ENCODE data around the gene ULBP1.
"Not testable (repeated sequence)": the region's sequence is repeated elsewhere in the genome, so short reads cannot be mapped to it uniquely, and the experiment has no call there.

GRCh38 chr6:149943321-149943720, 20.4 kb upstream of the ULBP1 start:
- not testable (repeated sequence) for TF ChIP-seq ZNF281 (CRISPR knock-in tag; IDR thresholded peaks at IDR 0.05); ELF4 (CRISPR knock-in tag; IDR thresholded peaks at IDR 0.05; ENCODE audit: low read depth); ETV6 (CRISPR knock-in tag; IDR thresholded peaks at IDR 0.05); JUN (CRISPR knock-in tag; IDR thresholded peaks at IDR 0.05); MAX (CRISPR knock-in tag; IDR thresholded peaks at IDR 0.05); CBFB (CRISPR knock-in tag; IDR thresholded peaks at IDR 0.05; ENCODE audit: low read depth); E2F4 (CRISPR knock-in tag; IDR thresholded peaks at IDR 0.05; ENCODE audit: borderline replicate concordance, low read depth)

Data from WTC11 (cell line).